NCI-H1436 treated with DMSO at 0.1 percent for 48 hours (cell line): Measurements from ENCODE around the gene SYT11.
"Not testable (repeated sequence)": the region's sequence is repeated elsewhere in the genome, so short reads cannot be mapped to it uniquely, and the experiment has no call there.

ENCODE experiments used
- DNase-seq: peaks from one replicate; lab custom pipeline; 2025; lab: John Stamatoyannopoulos, UW

SYT11 gene

GRCh38 chr1:155860970-155861510, 1.7 kb downstream of the SYT11 start:
- DNase-seq, result no peak

DNA sequence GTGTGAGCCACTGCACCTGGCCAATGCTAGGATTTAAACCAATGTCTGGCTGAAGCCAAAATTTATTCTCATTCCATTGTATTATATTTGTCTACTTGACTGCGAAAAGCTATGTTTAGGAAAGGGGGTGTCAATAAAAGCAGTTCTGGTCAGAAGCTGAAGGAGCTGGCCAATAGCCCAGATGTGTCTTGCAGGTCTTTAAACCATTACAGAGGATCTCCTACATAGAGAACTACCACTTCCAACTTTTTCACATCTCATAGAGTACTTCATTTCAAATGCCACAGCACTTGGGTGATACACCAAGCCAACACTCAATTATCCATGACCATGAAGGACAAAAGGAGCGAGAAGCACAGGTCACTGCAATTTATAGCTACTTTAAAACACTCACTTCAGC, 2.5 kb downstream of the SYT11 start:
- DNase-seq, result no peak

GRCh38 chr1:155864393-155864792, 5.0 kb downstream of the SYT11 start:
- no peak for DNase-seq

DNA sequence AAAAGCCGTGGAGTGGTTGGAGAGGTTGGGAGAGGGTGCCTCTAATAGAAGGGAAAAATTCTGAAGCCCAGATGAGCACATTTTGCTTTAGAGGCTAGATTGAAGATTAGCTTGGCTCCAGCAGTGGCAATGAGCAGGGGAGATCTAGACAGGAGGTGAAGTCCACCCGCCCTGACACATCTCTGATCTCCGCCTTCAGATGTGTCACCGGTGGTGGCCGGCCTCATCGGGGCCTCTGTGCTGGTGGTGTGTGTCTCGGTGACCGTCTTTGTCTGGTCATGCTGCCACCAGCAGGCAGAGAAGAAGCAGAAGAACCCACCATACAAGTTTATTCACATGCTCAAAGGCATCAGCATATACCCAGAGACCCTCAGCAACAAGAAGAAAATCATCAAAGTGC, 8.4 kb downstream of the SYT11 start:
- no peak for DNase-seq

GRCh38 chr1:155871390-155871789, 12.0 kb downstream of the SYT11 start:
- DNase-seq, result no peak

- DNase-seq, result no peak
Observed at GRCh38 chr1:155872527-155872926, 13.2 kb downstream of the SYT11 start.

DNA sequence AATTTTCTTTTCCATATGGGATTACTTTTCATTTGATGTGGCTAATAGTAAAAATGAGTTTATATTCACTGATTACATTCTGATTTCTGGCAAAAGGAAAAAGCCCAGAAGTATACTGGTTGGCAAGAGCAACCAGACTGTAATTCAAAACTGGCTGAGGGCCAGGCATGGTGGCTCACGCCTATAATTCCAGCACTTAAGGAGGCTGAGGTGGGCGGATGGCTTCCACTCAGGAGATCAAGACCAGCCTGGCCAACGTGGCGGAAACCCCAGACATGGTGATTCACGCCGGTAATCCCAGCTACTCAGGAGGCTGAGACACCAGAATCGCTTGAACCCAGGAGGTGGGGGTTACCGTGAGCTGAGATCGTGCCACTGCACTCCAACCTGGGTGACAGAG, 14.5 kb downstream of the SYT11 start:
- DNase-seq, result no peak

DNA sequence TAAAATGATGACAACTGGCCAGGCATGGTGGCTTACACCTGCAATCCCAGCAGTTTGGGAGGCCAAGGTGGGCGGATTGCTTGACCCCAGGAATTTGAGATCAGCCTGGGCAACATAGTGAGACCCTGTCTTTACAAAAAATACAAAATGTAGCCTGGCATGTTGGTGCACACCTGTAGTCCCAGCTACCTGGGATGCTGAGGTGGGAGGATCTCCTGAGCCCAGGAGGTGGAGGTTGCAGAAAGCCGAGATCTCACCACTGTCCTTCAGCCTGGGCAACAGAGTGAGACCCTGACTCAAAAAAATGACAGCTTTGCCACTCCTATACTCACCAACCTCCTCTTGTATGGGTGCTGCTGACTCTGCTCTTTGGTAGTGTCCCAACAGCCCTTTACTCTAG, 18.6 kb downstream of the SYT11 start:
- no peak for DNase-seq

GRCh38 chr1:155880251-155880650, 20.9 kb downstream of the SYT11 start:
- no peak for DNase-seq

DNA sequence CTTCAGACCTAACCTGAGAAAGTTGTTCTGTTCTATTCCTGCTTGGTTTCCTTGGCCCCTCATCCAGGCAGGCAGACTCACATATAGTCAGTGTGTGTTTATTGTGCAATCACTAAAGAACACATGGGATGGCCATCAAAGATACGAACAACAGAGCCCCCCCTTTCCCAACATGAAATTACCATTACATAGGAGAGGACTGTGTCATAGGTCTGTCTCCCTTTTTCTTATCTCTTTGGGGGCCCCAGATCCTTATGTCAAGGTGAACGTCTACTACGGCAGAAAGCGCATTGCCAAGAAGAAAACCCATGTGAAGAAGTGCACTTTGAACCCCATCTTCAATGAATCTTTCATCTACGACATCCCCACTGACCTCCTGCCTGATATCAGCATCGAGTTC, 21.6 kb downstream of the SYT11 start:
- no peak for DNase-seq

DNA sequence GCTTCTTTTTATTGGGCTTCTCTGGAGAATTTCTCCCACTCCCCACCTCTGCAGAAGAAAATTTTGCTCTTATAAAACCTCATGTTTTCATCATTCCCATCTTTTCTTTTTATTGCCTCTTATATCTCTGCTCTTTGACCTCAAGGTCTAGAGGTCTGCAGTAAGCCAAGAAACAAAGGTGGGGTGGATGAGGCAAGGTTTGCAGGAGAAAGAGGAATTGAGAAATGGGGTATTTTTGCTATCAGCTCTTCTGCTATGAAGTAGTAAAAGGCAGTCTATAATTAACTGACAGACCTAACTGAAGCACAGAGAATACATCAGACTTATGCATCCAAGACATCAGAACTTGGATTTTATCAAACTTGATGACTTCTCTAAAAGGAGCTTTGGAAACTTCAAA, 22.9 kb downstream of the SYT11 start:
- no peak for DNase-seq

GRCh38 chr1:155882766-155883165, 23.4 kb downstream of the SYT11 start:
- DNase-seq, result no peak

- DNase-seq, result no peak
Observed at GRCh38 chr1:155884031-155884960, 24.9 kb downstream of the SYT11 start.

- DNase-seq, result no peak
Observed at GRCh38 chr1:155884982-155885381, 25.6 kb downstream of the SYT11 start.

DNA sequence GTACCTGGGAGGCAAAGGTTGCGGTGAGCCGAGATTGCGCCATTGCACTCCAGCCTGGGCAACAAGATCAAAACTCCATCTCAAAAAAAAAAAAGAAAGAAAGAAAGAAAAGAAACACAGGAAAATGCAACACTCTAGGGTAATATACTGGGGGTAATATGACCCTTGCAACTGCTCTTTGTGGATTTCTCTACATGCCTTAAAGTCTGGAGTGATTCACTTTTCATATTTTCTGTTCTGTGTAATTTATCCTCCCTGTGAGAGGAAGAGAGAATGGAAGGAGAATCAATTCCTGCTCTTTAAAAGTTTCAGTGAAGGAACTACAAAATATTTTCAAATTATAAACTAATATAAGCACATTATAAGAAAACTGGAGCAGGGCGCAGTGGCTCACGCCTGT, 29.1 kb downstream of the SYT11 start:
- no peak for DNase-seq

DNA sequence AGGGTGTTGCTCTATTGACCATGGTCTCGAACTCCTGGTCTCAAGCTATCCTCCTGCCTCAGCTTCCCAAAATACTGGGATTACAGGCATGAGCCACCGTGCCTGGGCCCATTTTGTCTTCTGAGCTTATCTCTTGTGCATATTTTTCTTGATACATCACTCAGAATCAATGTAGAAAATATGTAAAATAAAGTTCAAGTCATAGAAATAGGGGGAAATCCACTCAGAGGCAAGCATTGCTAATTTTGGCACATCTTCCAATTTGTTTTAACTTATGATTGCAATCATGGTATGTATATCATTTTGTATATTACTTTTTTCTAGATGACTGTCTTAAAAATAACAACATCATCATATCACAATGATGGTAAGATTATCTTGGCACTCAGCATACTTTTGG, 30.2 kb downstream of the SYT11 start:
- no peak for DNase-seq

- DNase-seq, result no peak
Observed at GRCh38 chr1:155890251-155890650, 30.9 kb downstream of the SYT11 start.

DNA sequence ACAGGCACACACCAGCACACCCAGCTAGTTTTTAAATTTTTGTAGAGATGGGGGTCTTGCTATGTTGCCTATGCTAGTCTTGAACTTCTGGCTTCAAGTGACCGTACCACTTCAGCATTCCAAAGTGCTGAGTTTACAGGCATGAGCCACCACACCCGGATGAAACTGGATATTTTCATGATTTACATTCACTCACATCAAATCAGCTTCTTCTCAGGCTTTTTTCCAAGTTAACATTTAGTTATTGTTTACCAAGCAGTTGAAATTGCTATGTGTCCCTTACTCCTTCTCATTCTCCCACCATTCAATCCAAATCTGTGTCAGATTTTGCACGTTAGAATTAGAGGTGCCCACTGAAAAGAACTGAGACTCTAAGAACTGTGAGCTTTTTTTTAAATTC, 33.4 kb downstream of the SYT11 start:
- DNase-seq, result no peak

DNA sequence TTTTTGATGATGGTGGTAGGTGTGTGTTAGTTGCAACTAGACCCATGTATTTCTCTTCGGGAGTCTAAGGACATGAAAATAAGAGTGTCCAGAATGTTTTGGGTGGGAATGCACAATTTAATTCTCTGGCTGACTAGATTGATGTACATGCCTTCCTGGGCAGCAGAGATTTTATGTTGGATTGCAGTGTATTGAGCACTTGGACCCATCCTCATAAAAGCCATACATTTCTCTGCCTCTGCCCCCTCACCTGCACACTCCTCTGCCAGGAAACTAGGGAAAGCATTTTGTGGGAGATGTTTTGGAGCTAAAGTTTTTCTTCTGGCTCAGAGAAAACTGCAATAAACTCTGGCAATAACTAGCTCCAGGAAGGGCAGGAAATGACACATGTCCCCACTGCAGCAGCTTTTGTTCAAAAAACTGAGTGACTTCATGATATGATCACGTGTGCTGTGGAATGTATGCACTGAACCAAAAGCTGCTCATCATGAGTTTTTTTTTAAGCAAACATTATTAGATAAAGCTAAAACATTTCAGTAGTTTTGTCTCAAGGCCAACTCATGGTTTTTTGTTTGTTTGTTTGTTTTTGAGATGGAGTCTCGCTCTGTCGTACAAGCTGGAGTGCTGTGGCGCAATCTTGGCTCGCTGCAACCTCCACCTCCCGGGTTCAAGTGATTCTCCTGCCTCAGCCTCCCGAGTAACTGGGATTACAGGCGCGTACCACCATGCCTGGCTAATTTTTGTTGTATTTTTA, 34.2 kb downstream of the SYT11 start:
- DNase-seq, result no peak

- DNase-seq, result not testable (repeated sequence)
Observed at GRCh38 chr1:155895617-155896016, 36.2 kb downstream of the SYT11 start.

DNA sequence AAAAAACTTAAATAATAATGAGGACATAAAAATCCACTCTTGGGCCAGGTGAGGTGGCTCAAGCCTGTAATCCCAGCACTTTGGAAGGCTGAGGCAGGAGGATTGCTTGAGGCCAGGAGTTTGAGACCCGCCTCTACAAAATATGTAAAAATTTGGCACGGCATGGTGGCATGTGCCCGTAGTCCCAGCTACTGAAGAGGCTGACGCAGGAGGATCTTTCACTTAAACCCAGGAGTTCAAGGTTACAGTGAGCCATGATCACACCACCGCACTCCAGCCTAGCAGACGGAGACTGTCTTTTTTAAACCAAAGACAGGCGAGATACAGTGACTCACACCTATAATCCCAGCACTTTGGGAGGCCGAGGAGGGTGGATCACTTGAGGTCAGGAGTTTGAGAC, 37.1 kb downstream of the SYT11 start:
- not testable (repeated sequence) for DNase-seq

GRCh38 chr1:155897746-155898145, 38.4 kb downstream of the SYT11 start:
- no peak for DNase-seq

GRCh38 chr1:155898888-155899287, 39.5 kb downstream of the SYT11 start:
- no peak for DNase-seq
